Mesendoderm (in vitro differentiated cells): ENCODE measurements around the gene PPP1R9B.
A peak's percentile ranks its signal among the peaks of the same experiment; 100 is the strongest.

Source experiments
- DNase-seq: peaks from one replicate; pipeline ENCODE4 v3.0.0; 2013
- H2AK5ac ChIP-seq: 2 replicates; pipeline ENCODE4 v1.6.1; 2013; ENCODE audit warnings: low read length, inconsistent platforms
- H2BK120ac ChIP-seq: 2 replicates; pipeline ENCODE4 v1.6.1; 2013; ENCODE audit warnings: low read depth, mild to moderate bottlenecking, low read length, moderate library complexity, mixed read lengths
- H2BK15ac ChIP-seq: replicated peaks from 2 replicates; pipeline ENCODE4 v1.6.1; 2013; ENCODE audit warnings: low read depth, mild to moderate bottlenecking, moderate library complexity
- H2BK5ac ChIP-seq: 2 replicates; pipeline ENCODE4 v1.6.1; 2013; ENCODE audit warnings: low read length, inconsistent platforms
- H3K18ac ChIP-seq: 2 replicates; pipeline ENCODE4 v1.6.1; 2013; ENCODE audit warnings: mild to moderate bottlenecking, low read length, mixed read lengths
- H3K23ac ChIP-seq: one replicate; pipeline ENCODE4 v1.6.1; 2013; ENCODE audit warnings: low read length
- H3K27ac ChIP-seq: 2 replicates; pipeline ENCODE4 v1.5.1; 2013; ENCODE audit warnings: low read depth, mild to moderate bottlenecking, inconsistent platforms, low read length, moderate library complexity
- H3K27me3 ChIP-seq: 2 replicates; pipeline ENCODE4 v1.6.1; 2013; ENCODE audit warnings: low read length, control low read depth, mild to moderate bottlenecking, inconsistent platforms; ENCODE audit not compliant: insufficient read depth, poor library complexity
- H3K36me3 ChIP-seq: 2 replicates; pipeline ENCODE4 v1.6.1; 2013; ENCODE audit warnings: low read length, inconsistent platforms; ENCODE audit not compliant: control insufficient read depth, insufficient read depth
- H3K4ac ChIP-seq: one replicate; pipeline ENCODE4 v1.6.1; 2013; ENCODE audit warnings: low read depth, mild to moderate bottlenecking, low read length, moderate library complexity
- H3K4me1 ChIP-seq: 2 replicates; pipeline ENCODE4 v1.6.1; 2013; ENCODE audit warnings: low read depth, low read length, inconsistent platforms; ENCODE audit not compliant: control insufficient read depth
- H3K4me2 ChIP-seq: 2 replicates; pipeline ENCODE4 v1.6.1; 2013; ENCODE audit warnings: low read length
- H3K4me3 ChIP-seq: 2 replicates; pipeline ENCODE4 v1.5.1; 2013; ENCODE audit warnings: mild to moderate bottlenecking, low read length
- H3K56ac ChIP-seq: one replicate; pipeline ENCODE4 v1.6.1; 2013; ENCODE audit warnings: low read length
- H3K79me1 ChIP-seq: 2 replicates; pipeline ENCODE4 v1.6.1; 2013; ENCODE audit warnings: low read length, inconsistent platforms
- H3K79me2 ChIP-seq: 2 replicates; pipeline ENCODE4 v1.6.1; 2013; ENCODE audit warnings: mild to moderate bottlenecking, low read length; ENCODE audit not compliant: control insufficient read depth, insufficient read depth
- H3K9ac ChIP-seq: 2 replicates; pipeline ENCODE4 v1.6.1; 2013; ENCODE audit warnings: low read length, inconsistent platforms
- H4K5ac ChIP-seq: one replicate; pipeline ENCODE4 v1.6.1; 2013; ENCODE audit warnings: low read length
- H4K8ac ChIP-seq: one replicate; pipeline ENCODE4 v1.6.1; 2013; ENCODE audit warnings: low read depth, mild to moderate bottlenecking, control low read depth, low read length, moderate library complexity
- WGBS: extraction: QIAGEN DNeasy Blood & Tissue Kit; methylation state at CpG from one replicate; pipeline ENCODE4 v1.1.7; 2013; ENCODE audit warnings: low lambda C conversion rate, missing lambda C conversion rate; ENCODE audit not compliant: insufficient coverage; ENCODE audit errors: extremely low coverage; 5-methylcytosine and 5-hydroxymethylcytosine counted together

The PPP1R9B gene

GRCh38 chr17:50184611-50185398 lies 34.3 kb upstream of the PPP1R9B start:
- Histone ChIP-seq H2BK120ac (no peak overlapping the region), H3K56ac (no peak overlapping the region), H3K4me1 (no peaks in the 10 kb centered on the region), H2BK5ac (no peak overlapping the region), H4K5ac (no peak overlapping the region), H3K27me3 (no peaks in the 10 kb centered on the region), H4K8ac (no peak overlapping the region), H3K27ac (no peak overlapping the region), H3K18ac (no peak overlapping the region), H2AK5ac (no peak overlapping the region), H3K36me3 (no peaks in the 10 kb centered on the region), H3K4ac (no peak overlapping the region), H3K9ac (no peak overlapping the region), H3K4me2 (no peak overlapping the region), H3K79me2 (no peaks in the 10 kb centered on the region), H3K4me3 (no peak overlapping the region), H2BK15ac (no peak overlapping the region), H3K23ac (no peak overlapping the region), H3K79me1 (no peaks in the 10 kb centered on the region)
- no CpG with 5 or more reads among the region's 19 CpGs for WGBS
- DNase-seq, result peak; percentile 50

GRCh38 chr17:50184064-50184463 lies 33.6 kb upstream of the PPP1R9B start:
- H4K8ac ChIP-seq, result no peak overlapping the region
- no peak overlapping the region for H2BK5ac ChIP-seq
- H3K79me1 ChIP-seq, result no peaks in the 10 kb centered on the region
- H3K56ac ChIP-seq, result no peak overlapping the region
- WGBS, result no CpG with 5 or more reads among the region's 8 CpGs
- no peaks in the 10 kb centered on the region for H3K4me1 ChIP-seq
- no peak overlapping the region for H2BK15ac ChIP-seq
- H3K23ac ChIP-seq, result no peak overlapping the region
- H3K27me3 ChIP-seq, result no peaks in the 10 kb centered on the region
- no peaks in the 10 kb centered on the region for H3K36me3 ChIP-seq
- no peak overlapping the region for H3K4me2 ChIP-seq
- H3K79me2 ChIP-seq, result no peaks in the 10 kb centered on the region
- DNase-seq, result peak; percentile 62
- H3K18ac ChIP-seq, result no peak overlapping the region
- no peak overlapping the region for H4K5ac ChIP-seq
- H2BK120ac ChIP-seq, result no peak overlapping the region
- no peak overlapping the region for H2AK5ac ChIP-seq
- no peak overlapping the region for H3K27ac ChIP-seq
- H3K4ac ChIP-seq, result no peak overlapping the region
- no peak overlapping the region for H3K4me3 ChIP-seq
- H3K9ac ChIP-seq, result no peak overlapping the region

DNA sequence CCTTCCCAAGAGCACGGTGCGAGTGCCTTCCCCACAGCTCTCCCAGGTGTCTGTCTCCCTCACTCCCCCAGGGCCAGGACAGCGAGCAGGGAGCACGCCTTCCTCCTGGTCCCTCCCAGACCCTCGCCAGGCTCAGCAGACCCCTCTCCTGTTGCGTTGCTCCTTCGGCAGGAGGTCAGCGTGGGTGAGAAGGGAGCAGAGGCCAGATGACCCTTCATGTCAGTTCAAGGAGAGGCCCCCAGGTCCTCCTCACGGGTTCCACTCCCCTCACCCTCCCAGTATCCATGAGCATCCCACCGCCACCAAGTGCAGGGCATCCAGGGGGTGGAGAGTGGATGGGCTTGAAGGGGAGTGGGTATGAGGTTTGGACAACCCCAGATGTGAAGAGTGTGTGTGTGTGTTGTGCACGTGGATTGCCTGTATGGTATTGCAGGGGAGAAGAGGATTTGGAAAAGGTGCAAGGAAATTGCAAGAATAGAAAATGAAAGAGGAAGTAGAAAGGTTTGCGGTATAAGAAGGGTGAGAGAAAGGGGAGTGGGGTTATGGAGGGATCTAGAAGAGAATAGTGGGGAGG lies 33.0 kb upstream of the PPP1R9B start:
- Histone ChIP-seq H4K8ac (no peak overlapping the region), H2BK15ac (no peak overlapping the region), H3K27ac (no peak overlapping the region), H3K79me2 (no peaks in the 10 kb centered on the region), H3K4ac (no peak overlapping the region), H3K56ac (no peak overlapping the region), H4K5ac (no peak overlapping the region), H3K4me2 (no peak overlapping the region), H3K36me3 (no peaks in the 10 kb centered on the region), H3K27me3 (no peaks in the 10 kb centered on the region), H3K4me1 (peaks cover 2% of the 10 kb centered on the region), H3K23ac (no peak overlapping the region), H2BK120ac (no peak overlapping the region), H3K9ac (no peak overlapping the region), H2AK5ac (no peak overlapping the region), H3K4me3 (no peak overlapping the region), H3K18ac (no peak overlapping the region), H2BK5ac (no peak overlapping the region), H3K79me1 (no peaks in the 10 kb centered on the region)
- DNase-seq, result no peak
- WGBS, result 100% methylated on average over 1 of the region's 12 CpGs

- Histone ChIP-seq H2BK5ac (no peak overlapping the region), H3K36me3 (no peaks in the 10 kb centered on the region), H3K56ac (no peak overlapping the region), H3K9ac (no peak overlapping the region), H3K4ac (no peak overlapping the region), H3K79me2 (no peaks in the 10 kb centered on the region), H3K79me1 (no peaks in the 10 kb centered on the region), H3K27ac (no peak overlapping the region), H3K4me2 (no peak overlapping the region), H4K5ac (no peak overlapping the region), H2AK5ac (no peak overlapping the region), H4K8ac (no peak overlapping the region), H3K4me1 (peaks cover 2% of the 10 kb centered on the region), H2BK15ac (no peak overlapping the region), H3K4me3 (no peak overlapping the region), H3K18ac (no peak overlapping the region), H3K27me3 (no peaks in the 10 kb centered on the region), H3K23ac (no peak overlapping the region), H2BK120ac (no peak overlapping the region)
- no CpG with 5 or more reads among the region's 18 CpGs for WGBS
- no peak for DNase-seq
Observed at GRCh38 chr17:50182783-50183420, 32.4 kb upstream of the PPP1R9B start.

- no peak overlapping the region for H2BK5ac ChIP-seq
- no peaks in the 10 kb centered on the region for H3K79me2 ChIP-seq
- no peak for DNase-seq
- no peak overlapping the region for H4K8ac ChIP-seq
- no peaks in the 10 kb centered on the region for H3K27me3 ChIP-seq
- H3K4ac ChIP-seq, result no peak overlapping the region
- no peak overlapping the region for H3K9ac ChIP-seq
- no peak overlapping the region for H2BK120ac ChIP-seq
- H3K56ac ChIP-seq, result no peak overlapping the region
- H3K4me3 ChIP-seq, result no peak overlapping the region
- H3K23ac ChIP-seq, result no peak overlapping the region
- H3K79me1 ChIP-seq, result no peaks in the 10 kb centered on the region
- peaks cover 7% of the 10 kb centered on the region for H3K4me1 ChIP-seq
- H3K27ac ChIP-seq, result no peak overlapping the region
- no peak overlapping the region for H2BK15ac ChIP-seq
- H4K5ac ChIP-seq, result no peak overlapping the region
- no peak overlapping the region for H3K18ac ChIP-seq
- WGBS, result no CpG with 5 or more reads among the region's 12 CpGs
- no peak overlapping the region for H3K4me2 ChIP-seq
- no peak overlapping the region for H2AK5ac ChIP-seq
- H3K36me3 ChIP-seq, result no peaks in the 10 kb centered on the region
Observed at GRCh38 chr17:50181591-50182560, 31.4 kb upstream of the PPP1R9B start.
